GM12878 (cell line): ENCODE measurements around the gene CD82. TPM values are rescaled to one million over a fixed set of nuclear protein-coding genes. Genes with fewer than 3 reads are reported as not detected.

Experiments used
- ATAC-seq: fragments of 200-7000 bp; cut with Tn5 transposase; 3 replicates; pipeline ENCODE4 v1.9.1; 2020; ENCODE audit warnings: mild to moderate bottlenecking, moderate library complexity
- BruUV-seq: library from RNA; stranded (reverse); fragments of 400-500 nt; replicated peaks from 2 replicates; lab custom pipeline; 2021; lab: Mats Ljungman, UMichigan
- CTCF ChIA-PET: fragments of 300-600 bp; sonication (Branson Sonifier 250); formaldehyde crosslinking; extraction: SDS; loops from one replicate; lab custom pipeline; 2021; ENCODE audit warnings: inconsistent platforms; lab: Yijun Ruan, JAX
- POLR2A ChIA-PET: fragments of 350-600 bp; formaldehyde crosslinking; extraction: SDS; loops from one replicate; lab custom pipeline; 2021; ENCODE audit warnings: inconsistent platforms; lab: Charles Lee
- RAD21 ChIA-PET: fragments of 300-600 bp; sonication (Branson Sonifier 250); formaldehyde crosslinking; loops from one replicate; lab custom pipeline; 2023; ENCODE audit warnings: antibody characterized with exemption; ENCODE audit not compliant: unreplicated experiment; lab: Charles Lee
- SMC1A ChIA-PET: fragments of 300-600 bp; sonication (Branson Sonifier 250); formaldehyde crosslinking; loops from one replicate; lab custom pipeline; 2023; ENCODE audit not compliant: unreplicated experiment, uncharacterized antibody; lab: Charles Lee
- DNase-seq: peaks from one replicate; pipeline ENCODE4 v3.0.0-alpha.2; 2011; ENCODE audit warnings: low read depth, low spot score
- FAIRE-seq: peaks from 3 replicates; lab custom pipeline; 2011; peaks lifted over from hg19 to GRCh38; lab: Jason Lieb, UNC
- H2AFZ ChIP-seq: 2 replicates; pipeline ENCODE4 v1.6.0; 2011; ENCODE audit warnings: low read depth, low read length, control low read depth; ENCODE audit not compliant: control insufficient read depth
- H3K27ac ChIP-seq: 2 replicates; pipeline ENCODE4 v1.5.1; 2011; ENCODE audit warnings: control low read depth; ENCODE audit not compliant: control insufficient read depth, insufficient read depth
- H3K27me3 ChIP-seq, 2 experiments: replicated peaks in 1 of 2; 2 replicates each; pipeline versions ENCODE4 v1.6.0 to v1.6.1; 2011; ENCODE audit warnings: low read length in 1 of 2; ENCODE audit not compliant: control insufficient read depth in 2 of 2, insufficient read depth in 2 of 2
- H3K36me3 ChIP-seq, 2 experiments: 2 replicates each; pipeline ENCODE4 v1.5.1; 2011; ENCODE audit warnings: low read length in 1 of 2; ENCODE audit not compliant: control insufficient read depth in 2 of 2, insufficient read depth in 2 of 2
- H3K4me1 ChIP-seq: 2 replicates; pipeline ENCODE4 v1.6.1; 2011; ENCODE audit warnings: mild to moderate bottlenecking, low read length, moderate library complexity, mixed read lengths; ENCODE audit not compliant: control insufficient read depth, insufficient read depth
- H3K4me2 ChIP-seq: 2 replicates; pipeline ENCODE4 v1.6.0; 2011; ENCODE audit warnings: control low read depth; ENCODE audit not compliant: control insufficient read depth, insufficient read depth
- H3K4me3 ChIP-seq: fragments of 200-600 bp; sonication (generic); 2 replicates; pipeline ENCODE4 v1.5.1; 2016
- H3K79me2 ChIP-seq: 2 replicates; pipeline ENCODE4 v1.6.0; 2011; ENCODE audit warnings: low read length; ENCODE audit not compliant: control insufficient read depth, insufficient read depth
- H3K9ac ChIP-seq: 2 replicates; pipeline ENCODE4 v1.8.0; 2011; ENCODE audit warnings: low read length, control low read depth, mixed read lengths; ENCODE audit not compliant: control insufficient read depth, insufficient read depth
- H3K9me3 ChIP-seq: replicated peaks from 3 replicates; pipeline ENCODE4 v1.5.1; 2011; ENCODE audit warnings: mild to moderate bottlenecking, low read length; ENCODE audit not compliant: control insufficient read depth, insufficient read depth
- H4K20me1 ChIP-seq: 2 replicates; pipeline ENCODE4 v1.6.0; 2011; ENCODE audit not compliant: control insufficient read depth, insufficient read depth
- CUX1 ChIP-seq: IDR thresholded peaks from 2 replicates; pipeline ENCODE4 v1.6.1; 2012; ENCODE audit warnings: improper control_type of control experiment, low read depth, low read length; ENCODE audit not compliant: insufficient replicate concordance
- DPF2 ChIP-seq: fragments of 450-650 bp; IDR thresholded peaks from 2 replicates; pipeline ENCODE4 v1.6.1; 2017; ENCODE audit warnings: mild to moderate bottlenecking
- ELK1 ChIP-seq: IDR thresholded peaks from 2 replicates; pipeline ENCODE4 v1.6.1; 2012; ENCODE audit warnings: low read depth, low read length, improper control_type of control experiment
- ETV6 ChIP-seq, 2 experiments: fragments of 450-650 bp in 1 of 2; IDR thresholded peaks in 1 of 2; conservative IDR thresholded peaks in 1 of 2; 2 replicates each; pipeline ENCODE4 v1.6.1; 2014; ENCODE audit warnings: antibody characterized with exemption in 1 of 2, borderline replicate concordance in 1 of 2, low read depth in 1 of 2, mild to moderate bottlenecking in 1 of 2, moderate library complexity in 1 of 2
- FOXM1 ChIP-seq: IDR thresholded peaks from 2 replicates; pipeline ENCODE4 v1.6.1; 2012; ENCODE audit warnings: low read depth, mild to moderate bottlenecking, inconsistent platforms, low read length, moderate library complexity
- KAT2A ChIP-seq: conservative IDR thresholded peaks from 2 replicates; pipeline ENCODE4 v1.6.1; 2011; ENCODE audit warnings: low read depth, low read length; ENCODE audit not compliant: control insufficient read depth
- NKRF ChIP-seq: fragments of 450-650 bp; conservative IDR thresholded peaks from 2 replicates; pipeline ENCODE4 v1.6.1; 2017; ENCODE audit warnings: mild to moderate bottlenecking, moderate library complexity
- PAX8 ChIP-seq: fragments of 450-650 bp; IDR thresholded peaks from 2 replicates; pipeline ENCODE4 v1.6.1; 2017; ENCODE audit warnings: mild to moderate bottlenecking, moderate library complexity
- POU2F2 ChIP-seq: IDR thresholded peaks from 3 replicates; pipeline ENCODE4 v1.6.1; 2011; ENCODE audit warnings: low read depth, mild to moderate bottlenecking, low read length, borderline replicate concordance
- SMAD1 ChIP-seq: fragments of 450-650 bp; IDR thresholded peaks from 2 replicates; pipeline ENCODE4 v1.6.1; 2018; ENCODE audit warnings: mild to moderate bottlenecking, low read depth; ENCODE audit not compliant: partially characterized antibody
- WGBS: methylation state at CpG from one replicate; pipeline ENCODE4 v1.1.6; 2016; ENCODE audit warnings: low lambda C conversion rate; ENCODE audit not compliant: insufficient replicate concordance, insufficient coverage; ENCODE audit errors: missing lambda C conversion rate; 5-methylcytosine and 5-hydroxymethylcytosine counted together
- in situ Hi-C: fragments of 300-500 bp; cut with MboI; formaldehyde crosslinking; loops from 9 replicates; pipeline ENCODE4 v1.14.3; 2018; ENCODE audit warnings: mixed read lengths
- intact Hi-C: fragments of 100-400 bp; cut with micrococcal nuclease; formaldehyde crosslinking; loops from one replicate; pipeline ENCODE4 v1.14.2; 2022; ENCODE audit not compliant: unreplicated experiment
- polyA plus RNA-seq, 11 experiments: library from polyadenylated mRNA; depleted of rRNA in 4 of 11; unstranded in 6 of 11; stranded (reverse) in 5 of 11; fragments of >200 nt; fragmentation: Nextera tagmentation in 4 of 11; fragmentation: Illumina TruSeq in 1 of 11; extraction: Ambion mirVana in 4 of 11; extraction: Trizol in 1 of 11; gene quantifications; 1 replicate in 1 of 11; 2 replicates in 10 of 11; pipeline versions ENCODE4 v1.2.1 to v1.2.3, GENCODE V29; 2011 to 2016; ENCODE audit warnings: inconsistent platforms in 2 of 11, missing spikeins in 2 of 11, low read depth in 1 of 11
- total RNA-seq, 4 experiments: library from RNA; depleted of rRNA in 3 of 4; stranded (reverse); fragments of >200 nt in 3 of 4; fragmentation: Illumina TruSeq in 1 of 4; extraction: Trizol in 1 of 4; gene quantifications; 2 replicates each; pipeline versions ENCODE4 v1.2.1 to v1.2.3, GENCODE V29; 2013 to 2021
- TF ChIP-seq, protein P1 (sequence below): fragments of 450-650 bp; IDR thresholded peaks from 2 replicates; pipeline ENCODE4 v1.6.1; 2017; ENCODE audit warnings: borderline replicate concordance
- TF ChIP-seq, protein P2 (sequence below): fragments of 450-650 bp; IDR thresholded peaks from 2 replicates; pipeline ENCODE4 v1.6.1; 2017; ENCODE audit warnings: low read depth, mild to moderate bottlenecking, moderate library complexity

CD82 gene
- total and polyA plus RNA-seq, 10 of the 15 experiments (the other 5 are each of a cell fraction or from before 2014, with no cell fraction given): 5.2 to 180 (median 84.7) TPM

- H3K4me1 ChIP-seq: no peaks in the 10 kb centered on the region
- intact Hi-C loops (no loop called here), in situ Hi-C loops (loop anchor here (10.0 kb wide), 1 partner anchor 225 kb away; no protein-coding TSS in a partner anchor)
- H3K79me2 ChIP-seq: no peaks in the 10 kb centered on the region
- ChIA-PET POLR2A (no interaction called here), CTCF (interaction anchor here (0.7 kb wide), 1 partner anchor 67 kb away, joined by 3 read pairs; no protein-coding TSS in a partner anchor), SMC1A (no interaction called here), RAD21 (interaction anchor here (1.2 kb wide), 1 partner anchor 67 kb away, joined by 3 read pairs; no protein-coding TSS in a partner anchor)
- no peaks in the 10 kb centered on the region for H3K27me3 ChIP-seq
- H3K9me3 ChIP-seq: no peaks in the 10 kb centered on the region; the same call in 2 of the 3 replicates
- no peak overlapping the region for H3K4me3 ChIP-seq
- ATAC-seq: no peak
- DNase-seq: no peak
- no peak overlapping the region for H2AFZ ChIP-seq
- no peaks in the 10 kb centered on the region for H4K20me1 ChIP-seq
- FAIRE-seq: no peak
- no peak overlapping the region for H3K27ac ChIP-seq
- no peak overlapping the region for H3K4me2 ChIP-seq
- H3K9ac ChIP-seq: no peak overlapping the region
- no peaks in the 10 kb centered on the region for H3K36me3 ChIP-seq
- no TSS peak for BruUV-seq
- 37% methylated on average over 8 of the region's 8 CpGs for WGBS
- TF ChIP-seq, protein P1, sequence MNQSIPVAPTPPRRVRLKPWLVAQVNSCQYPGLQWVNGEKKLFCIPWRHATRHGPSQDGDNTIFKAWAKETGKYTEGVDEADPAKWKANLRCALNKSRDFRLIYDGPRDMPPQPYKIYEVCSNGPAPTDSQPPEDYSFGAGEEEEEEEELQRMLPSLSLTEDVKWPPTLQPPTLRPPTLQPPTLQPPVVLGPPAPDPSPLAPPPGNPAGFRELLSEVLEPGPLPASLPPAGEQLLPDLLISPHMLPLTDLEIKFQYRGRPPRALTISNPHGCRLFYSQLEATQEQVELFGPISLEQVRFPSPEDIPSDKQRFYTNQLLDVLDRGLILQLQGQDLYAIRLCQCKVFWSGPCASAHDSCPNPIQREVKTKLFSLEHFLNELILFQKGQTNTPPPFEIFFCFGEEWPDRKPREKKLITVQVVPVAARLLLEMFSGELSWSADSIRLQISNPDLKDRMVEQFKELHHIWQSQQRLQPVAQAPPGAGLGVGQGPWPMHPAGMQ: no peak
- TF ChIP-seq ETV6 (conservative IDR thresholded peaks at IDR 0.05 in 1 of 2, IDR thresholded peaks at IDR 0.05 in 1 of 2; ENCODE audit: borderline replicate concordance in 1 of 2, low read depth in 1 of 2): no peak
- no peak for TF ChIP-seq SMAD1
- TF ChIP-seq, protein P2, sequence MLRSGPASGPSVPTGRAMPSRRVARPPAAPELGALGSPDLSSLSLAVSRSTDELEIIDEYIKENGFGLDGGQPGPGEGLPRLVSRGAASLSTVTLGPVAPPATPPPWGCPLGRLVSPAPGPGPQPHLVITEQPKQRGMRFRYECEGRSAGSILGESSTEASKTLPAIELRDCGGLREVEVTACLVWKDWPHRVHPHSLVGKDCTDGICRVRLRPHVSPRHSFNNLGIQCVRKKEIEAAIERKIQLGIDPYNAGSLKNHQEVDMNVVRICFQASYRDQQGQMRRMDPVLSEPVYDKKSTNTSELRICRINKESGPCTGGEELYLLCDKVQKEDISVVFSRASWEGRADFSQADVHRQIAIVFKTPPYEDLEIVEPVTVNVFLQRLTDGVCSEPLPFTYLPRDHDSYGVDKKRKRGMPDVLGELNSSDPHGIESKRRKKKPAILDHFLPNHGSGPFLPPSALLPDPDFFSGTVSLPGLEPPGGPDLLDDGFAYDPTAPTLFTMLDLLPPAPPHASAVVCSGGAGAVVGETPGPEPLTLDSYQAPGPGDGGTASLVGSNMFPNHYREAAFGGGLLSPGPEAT: no peak
- TF ChIP-seq DPF2: no peak
- no peak for TF ChIP-seq NKRF
- TF ChIP-seq PAX8: no peak
- no peak for TF ChIP-seq POU2F2
- TF ChIP-seq ELK1: no peak
- TF ChIP-seq CUX1: no peak
- no peak for TF ChIP-seq KAT2A
- TF ChIP-seq FOXM1: no peak
These were observed 15.3 kb upstream of the CD82 start for GRCh38 chr11:44550123-44550522.
